ENCODE measurements around the gene AMIGO1. TPM values are rescaled to one million over a fixed set of nuclear protein-coding genes. Genes with fewer than 3 reads are reported as not detected.

The AMIGO1 gene
- total RNA-seq, 1 donor from 2014 or later = 9.1 TPM

DNA sequence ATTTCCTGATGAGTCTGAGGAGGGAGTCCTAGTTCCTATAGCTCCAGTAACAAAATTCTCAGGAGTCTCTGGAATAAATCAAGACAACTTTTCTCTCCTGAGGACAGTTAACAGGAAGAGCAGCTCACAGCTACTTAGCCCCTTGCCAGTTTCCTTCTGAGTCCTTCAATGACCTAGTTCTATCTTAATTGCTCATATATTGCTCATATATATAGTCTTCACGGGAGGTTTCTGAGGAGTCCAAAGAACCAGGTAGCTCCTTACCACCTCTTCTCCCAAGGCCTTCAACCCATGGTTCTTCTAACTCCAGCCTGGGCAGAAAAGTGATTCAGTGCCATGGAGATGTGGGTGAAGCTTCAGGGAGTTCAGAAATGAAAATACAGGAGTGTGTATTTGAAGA, 4.6 kb downstream of the AMIGO1 start:
- TF ChIP-seq, protein P1, sequence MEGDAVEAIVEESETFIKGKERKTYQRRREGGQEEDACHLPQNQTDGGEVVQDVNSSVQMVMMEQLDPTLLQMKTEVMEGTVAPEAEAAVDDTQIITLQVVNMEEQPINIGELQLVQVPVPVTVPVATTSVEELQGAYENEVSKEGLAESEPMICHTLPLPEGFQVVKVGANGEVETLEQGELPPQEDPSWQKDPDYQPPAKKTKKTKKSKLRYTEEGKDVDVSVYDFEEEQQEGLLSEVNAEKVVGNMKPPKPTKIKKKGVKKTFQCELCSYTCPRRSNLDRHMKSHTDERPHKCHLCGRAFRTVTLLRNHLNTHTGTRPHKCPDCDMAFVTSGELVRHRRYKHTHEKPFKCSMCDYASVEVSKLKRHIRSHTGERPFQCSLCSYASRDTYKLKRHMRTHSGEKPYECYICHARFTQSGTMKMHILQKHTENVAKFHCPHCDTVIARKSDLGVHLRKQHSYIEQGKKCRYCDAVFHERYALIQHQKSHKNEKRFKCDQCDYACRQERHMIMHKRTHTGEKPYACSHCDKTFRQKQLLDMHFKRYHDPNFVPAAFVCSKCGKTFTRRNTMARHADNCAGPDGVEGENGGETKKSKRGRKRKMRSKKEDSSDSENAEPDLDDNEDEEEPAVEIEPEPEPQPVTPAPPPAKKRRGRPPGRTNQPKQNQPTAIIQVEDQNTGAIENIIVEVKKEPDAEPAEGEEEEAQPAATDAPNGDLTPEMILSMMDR (IDR thresholded peaks at IDR 0.05) = no peak
- H3K4me1 ChIP-seq = peaks cover 40% of the 10 kb centered on the region
- H3K36me3 ChIP-seq = peaks cover 10% of the 10 kb centered on the region
- DNase-seq (no peak), ATAC-seq (no peak)
- H3K27me3 ChIP-seq (ENCODE audit: low read depth) = no peaks in the 10 kb centered on the region
- no peak overlapping the region for H3K27ac ChIP-seq
- intact Hi-C loops (cut with DNase I) = no loop called here
- no peak overlapping the region for H3K4me3 ChIP-seq
- H3K9me3 ChIP-seq = no peaks in the 10 kb centered on the region

DNA sequence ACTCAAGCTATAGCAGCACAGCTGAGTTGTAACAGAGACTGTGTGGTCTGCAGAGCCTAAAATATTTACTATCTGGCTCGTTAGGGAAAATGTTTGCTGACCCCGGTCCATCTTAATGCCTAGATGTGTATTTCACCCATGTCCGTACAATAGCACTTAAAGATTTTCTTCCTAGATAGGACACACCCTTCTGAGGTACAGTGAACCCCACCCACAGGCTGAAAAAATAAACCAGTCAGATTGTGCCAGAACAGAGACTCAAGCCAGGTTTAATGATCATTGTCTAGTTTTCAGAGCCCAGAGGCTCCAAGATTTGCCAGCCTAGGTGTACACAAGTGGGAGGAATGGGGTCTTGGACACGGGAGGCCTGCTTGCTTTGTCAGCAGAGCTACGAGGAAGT, 5.6 kb downstream of the AMIGO1 start:
- ATAC-seq = no peak
- peaks cover 45% of the 10 kb centered on the region for H3K4me1 ChIP-seq
- no peak overlapping the region for H3K27ac ChIP-seq

DNA sequence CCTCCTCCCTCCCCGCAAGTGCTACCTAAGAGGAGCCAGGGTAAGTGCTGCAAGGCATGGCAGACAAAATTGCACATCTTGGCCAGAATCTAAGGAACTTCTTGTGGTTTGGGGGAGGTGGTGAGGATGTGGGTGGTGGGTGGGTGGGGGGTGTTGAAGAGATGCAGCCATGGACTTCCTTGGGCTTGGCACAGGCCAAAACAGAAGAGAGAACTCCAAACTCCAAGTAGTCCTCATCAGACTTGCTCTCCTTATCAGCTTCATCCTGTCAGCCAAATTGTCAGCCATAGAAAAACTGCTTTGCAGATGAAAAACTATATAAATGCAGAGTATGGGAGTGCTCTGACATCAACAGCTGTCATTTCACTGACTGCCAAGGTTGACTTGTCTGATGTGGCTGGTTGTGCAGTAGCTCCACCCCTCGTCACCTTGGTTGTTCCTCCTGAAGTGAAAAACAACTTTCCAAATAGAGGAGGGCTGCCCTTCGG, 7.1 kb downstream of the AMIGO1 start:
- H3K4me1 ChIP-seq = peaks cover 46% of the 10 kb centered on the region
- ATAC-seq = no peak

More for the DNA sequence above, 5.6 kb downstream of the AMIGO1 start:
- TF ChIP-seq, protein P1 (IDR thresholded peaks at IDR 0.05) = no peak
- Histone ChIP-seq H3K4me3 (no peak overlapping the region), H3K27me3 (ENCODE audit: low read depth) (no peaks in the 10 kb centered on the region), H3K9me3 (no peaks in the 10 kb centered on the region), H3K36me3 (peaks cover 10% of the 10 kb centered on the region)
- DNase-seq = no peak
- intact Hi-C loops (cut with DNase I) = no loop called here

DNA sequence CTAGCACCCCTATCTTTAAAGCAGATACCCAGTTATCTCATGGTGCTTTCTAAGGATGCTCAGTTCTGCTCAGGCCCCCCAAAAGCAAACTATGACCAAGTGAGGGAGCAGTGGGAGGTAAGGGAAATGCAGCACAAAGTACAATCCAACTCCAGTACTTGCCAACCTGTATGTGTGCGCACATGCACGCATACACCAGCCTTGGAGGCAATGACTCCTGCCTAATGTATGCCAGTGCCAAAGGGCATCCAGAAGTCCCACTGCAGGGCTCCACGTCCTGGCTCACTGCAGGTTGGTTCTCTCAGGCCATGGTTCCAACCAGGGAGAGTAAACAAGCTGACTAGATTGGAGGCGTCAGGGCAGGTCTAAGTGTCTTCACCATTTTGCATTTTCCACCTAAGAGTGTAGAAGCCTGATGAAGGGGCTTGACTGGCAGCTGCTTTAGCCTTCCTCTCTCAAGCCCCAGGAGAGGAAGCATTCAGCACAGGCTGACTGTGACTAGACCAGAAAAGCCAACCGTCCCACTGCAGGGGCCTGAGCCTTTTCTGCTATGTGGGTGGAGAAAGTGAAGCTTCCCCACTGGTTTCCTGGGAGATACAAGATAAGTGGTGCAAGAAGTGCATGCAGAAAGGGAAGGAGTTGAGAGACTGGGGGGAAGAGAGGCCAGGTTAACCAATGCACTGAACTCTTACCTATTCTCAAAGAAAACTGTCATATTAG, 7.7 kb downstream of the AMIGO1 start:
- ATAC-seq (peak; percentile 15 to 16), DNase-seq (no peak)
- TF ChIP-seq, protein P1 (IDR thresholded peaks at IDR 0.05) = no peak
- Histone ChIP-seq H3K27ac (no peak overlapping the region), H3K36me3 (peaks cover 27% of the 10 kb centered on the region), H3K4me1 (peaks cover 46% of the 10 kb centered on the region), H3K9me3 (no peaks in the 10 kb centered on the region), H3K27me3 (ENCODE audit: low read depth) (no peaks in the 10 kb centered on the region), H3K4me3 (no peak overlapping the region)
- intact Hi-C loops (cut with DNase I) = no loop called here

More for the DNA sequence above, 7.1 kb downstream of the AMIGO1 start:
- DNase-seq = no peak
- H3K4me3 ChIP-seq = no peak overlapping the region
- intact Hi-C loops (cut with DNase I) = no loop called here
- peaks cover 21% of the 10 kb centered on the region for H3K36me3 ChIP-seq
- H3K27ac ChIP-seq = no peak overlapping the region
- TF ChIP-seq, protein P1 (IDR thresholded peaks at IDR 0.05) = no peak
- H3K27me3 ChIP-seq (ENCODE audit: low read depth) = no peaks in the 10 kb centered on the region
- H3K9me3 ChIP-seq = no peaks in the 10 kb centered on the region

DNA sequence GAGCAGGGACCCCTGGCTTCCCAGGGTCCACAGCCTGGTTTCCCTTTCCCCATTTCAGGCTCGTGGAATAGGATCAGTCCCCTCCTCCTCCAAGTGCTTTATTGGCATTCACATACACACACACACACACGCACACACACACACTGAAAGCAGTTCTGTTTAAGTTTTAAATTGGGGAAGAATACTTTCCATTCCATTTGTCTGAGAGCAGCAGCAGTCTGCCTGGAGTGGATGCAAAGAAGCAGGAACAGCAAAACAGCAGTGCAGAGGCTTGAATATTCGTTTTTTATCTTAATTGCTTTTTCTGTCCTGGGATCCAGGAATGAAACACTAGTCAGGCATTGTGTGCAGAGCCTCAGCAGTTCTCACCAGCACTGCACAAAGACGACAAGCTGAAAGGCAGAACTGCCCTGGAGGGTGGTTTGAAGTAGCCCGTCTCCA, 8.6 kb downstream of the AMIGO1 start:
- TF ChIP-seq, protein P1 (IDR thresholded peaks at IDR 0.05) = no peak
- Histone ChIP-seq H3K9me3 (no peaks in the 10 kb centered on the region), H3K27me3 (ENCODE audit: low read depth) (no peaks in the 10 kb centered on the region), H3K4me1 (peaks cover 46% of the 10 kb centered on the region), H3K4me3 (no peak overlapping the region), H3K36me3 (peaks cover 35% of the 10 kb centered on the region), H3K27ac (peak overlapping the region; percentile 31)
- ATAC-seq = peak; percentile 16 to 38
- intact Hi-C loops (cut with DNase I) = no loop called here
- DNase-seq = no peak

All from lower lobe of right lung (tissue), 2 donors.